ENCODE measurements around the gene ZBTB34. TPM values are rescaled to one million over a fixed set of nuclear protein-coding genes. Genes with fewer than 3 reads are reported as not detected.
A peak's percentile ranks its signal among the peaks of the same experiment; 100 is the strongest.

Gene ZBTB34
- total RNA-seq, 2 donors from 2014 or later: 7.1 to 8.1 TPM

DNA sequence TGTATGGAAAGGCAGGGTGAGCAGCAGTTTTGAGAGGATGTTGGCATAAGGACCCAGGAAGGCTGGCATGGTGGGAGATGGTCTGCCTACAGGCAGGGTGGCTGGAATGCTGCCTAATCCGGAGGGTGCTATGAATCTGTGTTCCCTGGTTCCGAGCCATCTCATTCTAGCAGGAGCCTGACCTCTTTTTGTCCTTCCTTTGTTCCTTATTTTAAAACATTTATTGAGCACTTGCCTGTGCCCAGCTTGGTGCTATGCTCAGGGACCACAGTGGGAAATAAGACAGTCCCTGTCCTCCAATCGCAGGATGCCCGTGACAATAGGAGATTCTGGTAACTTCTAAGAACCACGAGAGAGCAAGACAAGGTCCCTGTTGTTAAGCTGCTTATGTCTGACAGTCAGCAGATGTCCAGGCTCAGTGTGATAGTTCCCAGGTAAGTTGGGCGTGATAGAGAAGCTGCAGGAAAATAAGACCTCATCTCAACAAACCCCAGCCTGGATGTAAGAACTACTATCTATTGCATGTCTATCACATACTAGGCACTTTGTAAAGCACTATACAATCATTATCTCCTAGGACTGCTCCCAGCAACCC lies 9.1 kb upstream of the ZBTB34 start:
- DNase-seq (no peak), ATAC-seq (replicated peaks in 1 of 2) (no peak)
- H3K27me3 Mint-ChIP-seq (ENCODE audit: low read depth): peaks cover 43% of the 10 kb centered on the region
- no peaks in the 10 kb centered on the region for H3K9me3 Mint-ChIP-seq
- H3K4me3 Mint-ChIP-seq: no peak overlapping the region
- no peaks in the 10 kb centered on the region for H3K4me1 Mint-ChIP-seq (ENCODE audit: low read depth)
- no peaks in the 10 kb centered on the region for H3K36me3 Mint-ChIP-seq (ENCODE audit: insufficient read depth in 2 of 2)
- no peak overlapping the region for H3K27ac Mint-ChIP-seq

DNA sequence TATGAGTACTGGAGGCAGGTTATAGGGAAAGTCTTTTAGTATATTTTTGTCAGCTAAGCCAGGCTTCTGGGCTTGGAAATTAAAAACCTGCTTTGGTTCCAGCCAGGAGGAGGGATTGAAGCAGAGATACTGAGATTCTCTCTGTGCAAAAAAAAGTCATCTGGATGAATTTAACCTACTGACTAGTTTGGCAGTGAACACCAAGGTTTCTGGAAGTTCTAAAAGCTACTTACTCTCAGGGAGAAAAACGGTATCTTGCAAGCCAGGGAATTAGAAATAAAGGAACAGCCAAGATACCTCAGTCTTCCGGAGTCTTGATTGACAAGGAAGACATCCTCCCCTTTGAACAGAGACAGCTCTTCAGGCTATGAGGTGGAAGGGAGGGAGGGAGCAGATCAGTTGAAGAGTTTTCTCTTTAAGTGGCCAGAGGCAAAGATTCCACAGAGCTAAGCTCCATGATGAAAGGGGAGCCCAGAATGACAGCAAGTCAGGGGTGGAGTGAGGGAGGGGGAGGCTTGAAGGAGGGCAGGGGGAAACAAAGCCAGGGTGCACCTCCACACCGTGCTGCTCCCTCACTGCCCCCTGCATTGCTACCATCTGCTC lies 8.3 kb upstream of the ZBTB34 start:
- H3K36me3 Mint-ChIP-seq (ENCODE audit: insufficient read depth in 2 of 2): no peaks in the 10 kb centered on the region
- H3K27me3 Mint-ChIP-seq (ENCODE audit: low read depth): peaks cover 50% of the 10 kb centered on the region
- DNase-seq: no peak
- ATAC-seq (replicated peaks in 1 of 2): no peak
- no peak overlapping the region for H3K4me3 Mint-ChIP-seq
- no peaks in the 10 kb centered on the region for H3K4me1 Mint-ChIP-seq (ENCODE audit: low read depth)
- no peaks in the 10 kb centered on the region for H3K9me3 Mint-ChIP-seq
- no peak overlapping the region for H3K27ac Mint-ChIP-seq

DNA sequence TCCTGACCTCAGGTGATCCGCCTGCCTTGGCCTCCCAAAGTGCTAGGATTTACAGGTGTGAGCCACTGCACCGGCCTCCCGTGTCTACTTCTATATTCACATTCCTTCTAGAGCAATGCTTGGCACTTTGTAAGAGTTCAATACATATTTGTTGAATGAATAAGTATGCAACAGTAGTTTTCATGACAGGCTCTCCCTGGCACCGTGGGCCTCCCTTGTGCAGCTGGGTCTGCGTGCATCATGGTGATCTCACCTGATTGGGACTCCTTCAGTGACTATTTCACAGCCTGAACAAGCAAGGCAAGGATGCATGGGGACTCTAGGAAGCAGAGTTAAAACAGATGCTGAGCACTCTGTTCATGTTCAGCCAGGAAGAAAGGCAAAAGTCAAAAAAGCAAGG lies 6.8 kb upstream of the ZBTB34 start:
- Mint-ChIP-seq H3K4me1 (ENCODE audit: low read depth) (no peaks in the 10 kb centered on the region), H3K4me3 (no peak overlapping the region), H3K27me3 (ENCODE audit: low read depth) (peaks cover 57% of the 10 kb centered on the region), H3K27ac (no peak overlapping the region), H3K9me3 (no peaks in the 10 kb centered on the region), H3K36me3 (ENCODE audit: insufficient read depth in 2 of 2) (no peaks in the 10 kb centered on the region)
- ATAC-seq (replicated peaks in 1 of 2): no peak
- DNase-seq: no peak

DNA sequence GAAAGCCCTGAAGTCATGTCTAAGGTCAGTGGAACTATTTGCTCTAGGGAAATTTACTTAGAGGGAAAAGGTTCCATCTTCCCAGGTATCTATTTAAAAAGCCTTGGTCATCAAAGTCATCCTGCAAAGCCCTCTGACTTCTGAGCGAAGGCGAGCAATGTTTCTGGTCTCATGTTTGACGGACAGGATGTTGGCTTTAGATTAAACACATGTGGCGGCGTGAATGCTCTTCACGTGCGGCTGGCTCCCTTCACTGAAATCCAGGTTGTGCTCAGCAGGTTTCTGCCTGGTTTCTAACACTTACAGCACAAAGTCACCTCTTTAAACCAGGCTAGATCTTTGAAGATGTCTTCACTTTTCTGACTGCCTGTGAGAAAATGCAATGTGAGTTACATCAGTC lies 5.7 kb upstream of the ZBTB34 start:
- Mint-ChIP-seq H3K27me3 (ENCODE audit: low read depth) (peaks cover 57% of the 10 kb centered on the region), H3K4me1 (ENCODE audit: low read depth) (peaks cover 5% of the 10 kb centered on the region), H3K9me3 (no peaks in the 10 kb centered on the region), H3K27ac (no peak overlapping the region), H3K4me3 (no peak overlapping the region), H3K36me3 (ENCODE audit: insufficient read depth in 2 of 2) (no peaks in the 10 kb centered on the region)
- DNase-seq (no peak), ATAC-seq (replicated peaks in 1 of 2) (no peak)

DNA sequence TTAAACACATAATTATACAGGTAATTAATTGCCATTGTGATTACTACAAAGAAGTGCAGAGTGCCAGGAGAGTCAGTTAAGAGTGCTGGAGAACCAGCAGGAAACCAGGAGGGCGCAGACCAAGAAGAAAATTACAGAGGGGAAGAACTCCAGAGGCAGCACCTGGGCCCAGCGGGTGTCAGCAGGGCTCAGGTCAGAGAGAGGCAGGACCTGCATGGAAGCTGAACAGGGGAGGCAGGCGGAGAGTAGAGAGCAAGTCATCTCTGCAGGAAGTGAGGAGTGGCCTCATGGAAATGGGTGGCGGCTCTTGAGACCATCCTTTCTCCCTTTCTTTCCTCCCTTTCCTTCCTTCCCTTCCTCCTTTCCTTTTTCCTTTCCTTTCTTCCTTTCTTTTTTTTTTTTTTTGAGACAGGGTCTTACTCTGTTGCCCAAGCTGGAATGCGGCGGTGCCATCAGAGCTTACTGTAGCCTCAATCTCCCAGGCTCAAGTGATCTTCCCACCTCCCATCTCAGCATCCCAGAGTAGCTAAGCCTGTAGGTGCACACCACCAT lies 4.0 kb upstream of the ZBTB34 start:
- Mint-ChIP-seq H3K4me3 (no peak overlapping the region), H3K36me3 (ENCODE audit: insufficient read depth in 2 of 2) (no peaks in the 10 kb centered on the region), H3K9me3 (no peaks in the 10 kb centered on the region), H3K4me1 (ENCODE audit: low read depth) (peaks cover 9% of the 10 kb centered on the region), H3K27me3 (ENCODE audit: low read depth) (peaks cover 48% of the 10 kb centered on the region), H3K27ac (no peak overlapping the region)
- DNase-seq (no peak), ATAC-seq (replicated peaks in 1 of 2) (no peak)

DNA sequence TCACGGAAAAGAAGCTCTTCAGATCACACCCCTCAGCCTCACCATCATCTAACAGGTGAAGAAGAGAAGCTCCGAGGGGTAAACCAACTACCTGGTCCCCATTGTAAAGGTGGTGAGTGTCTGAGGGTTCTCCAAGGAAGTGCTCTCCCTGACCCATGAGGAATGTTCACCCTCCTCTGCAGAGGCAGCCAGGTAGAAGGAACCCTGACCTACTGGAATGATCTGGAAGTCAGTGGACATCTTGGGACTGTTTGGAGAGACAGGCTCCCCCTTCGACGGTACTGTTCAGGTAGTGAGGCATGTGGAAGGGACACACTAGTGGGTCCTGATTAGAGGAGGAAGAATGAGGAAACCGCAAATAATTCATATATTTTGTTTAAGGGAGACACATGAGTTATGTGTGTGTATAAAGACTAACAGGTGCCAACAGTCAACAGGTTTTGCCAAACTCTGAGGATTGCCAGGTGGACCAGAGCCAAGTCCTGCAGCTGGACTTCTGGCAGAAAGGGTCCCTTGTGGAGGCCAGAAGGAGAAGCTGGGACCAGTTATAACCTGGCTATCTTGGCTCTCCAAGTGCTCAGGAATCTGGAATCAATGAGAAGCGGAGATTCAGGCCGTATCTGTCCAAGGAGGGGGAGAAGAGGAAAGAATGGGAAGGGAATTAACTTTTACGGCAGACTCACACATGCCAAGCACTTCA lies 3.0 kb upstream of the ZBTB34 start:
- DNase-seq (no peak), ATAC-seq (replicated peaks in 1 of 2) (no peak)
- Mint-ChIP-seq H3K4me3 (no peak overlapping the region), H3K27me3 (ENCODE audit: low read depth) (peaks cover 38% of the 10 kb centered on the region), H3K4me1 (ENCODE audit: low read depth) (peaks cover 19% of the 10 kb centered on the region), H3K27ac (no peak overlapping the region), H3K9me3 (no peaks in the 10 kb centered on the region), H3K36me3 (ENCODE audit: insufficient read depth in 2 of 2) (peaks cover 0 to 2% of the 10 kb centered on the region in 2 donors)

DNA sequence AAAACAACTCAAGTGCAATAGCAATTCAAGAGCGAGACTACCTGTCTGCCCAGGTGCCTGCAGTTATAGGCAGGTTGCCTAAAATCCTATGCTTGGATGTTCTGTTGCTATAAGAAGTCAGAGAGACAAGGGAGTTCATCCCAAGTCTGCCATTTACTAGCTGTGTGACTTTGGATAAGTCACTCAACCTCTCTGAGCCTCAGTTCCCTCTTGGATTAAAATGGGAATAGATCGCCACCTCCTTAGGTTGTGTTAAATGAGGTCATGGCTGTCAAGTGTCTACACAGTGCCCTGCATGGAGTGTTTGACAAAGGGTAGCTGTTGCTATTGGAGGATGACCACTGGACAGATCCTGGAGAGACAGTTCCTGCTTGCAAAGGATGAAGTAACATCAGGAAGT lies 1.3 kb upstream of the ZBTB34 start:
- Mint-ChIP-seq H3K27ac (peak overlapping the region; percentile 55), H3K36me3 (ENCODE audit: insufficient read depth in 2 of 2) (peaks cover 0 to 2% of the 10 kb centered on the region in 2 donors), H3K9me3 (no peaks in the 10 kb centered on the region), H3K27me3 (ENCODE audit: low read depth) (peaks cover 21% of the 10 kb centered on the region), H3K4me3 (peak overlapping the region; percentile 74 to 82), H3K4me1 (ENCODE audit: low read depth) (peaks cover 30% of the 10 kb centered on the region)
- DNase-seq (no peak), ATAC-seq (replicated peaks in 1 of 2) (no peak)

DNA sequence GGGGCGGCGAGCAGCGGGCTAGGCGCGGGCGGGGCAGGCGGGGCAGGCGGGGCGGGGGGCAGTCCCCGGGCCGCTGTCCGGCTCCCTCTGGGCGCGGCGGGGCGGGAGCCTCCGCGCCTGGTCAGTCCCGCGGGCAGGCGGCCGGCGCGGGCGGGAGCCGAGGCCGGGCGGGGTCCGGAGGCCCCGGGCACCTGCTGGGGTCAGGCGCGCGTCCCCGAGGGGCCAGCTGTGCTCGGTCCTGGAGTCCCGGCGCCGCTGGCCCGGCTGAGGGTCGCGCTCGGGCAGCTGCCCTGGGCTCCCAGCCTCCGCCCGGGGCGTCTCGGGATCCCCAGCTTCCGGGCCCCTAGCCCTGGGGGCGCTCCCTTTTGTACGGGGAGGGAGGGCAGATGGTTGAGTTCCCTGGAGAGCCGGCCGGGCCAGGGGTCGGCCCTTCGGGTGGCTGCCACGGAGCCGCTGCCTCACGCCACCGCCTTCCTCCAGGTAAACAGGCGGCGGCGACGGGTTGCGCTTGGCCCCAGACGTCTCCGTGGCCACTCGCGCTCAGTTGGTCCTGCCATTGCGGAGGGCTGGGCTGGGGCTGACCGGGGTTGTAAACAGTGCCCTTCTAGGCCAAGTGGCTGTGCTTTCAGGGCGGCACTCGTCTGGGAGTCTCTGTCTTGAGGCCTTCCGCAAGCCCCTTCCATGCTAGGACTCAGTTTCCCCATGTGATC lies 473 bp downstream of the ZBTB34 start:
- Mint-ChIP-seq H3K4me1 (ENCODE audit: low read depth) (peaks cover 30% of the 10 kb centered on the region), H3K27me3 (ENCODE audit: low read depth) (peaks cover 14% of the 10 kb centered on the region), H3K36me3 (ENCODE audit: insufficient read depth in 2 of 2) (peaks cover 2 to 3% of the 10 kb centered on the region in 2 donors), H3K4me3 (peak overlapping the region; percentile 84 to 94), H3K27ac (peak overlapping the region; percentile 81), H3K9me3 (no peaks in the 10 kb centered on the region)
- peak; percentile 32 to 45 for DNase-seq
- ATAC-seq (replicated peaks in 1 of 2): peak; percentile 41 to 45

DNA sequence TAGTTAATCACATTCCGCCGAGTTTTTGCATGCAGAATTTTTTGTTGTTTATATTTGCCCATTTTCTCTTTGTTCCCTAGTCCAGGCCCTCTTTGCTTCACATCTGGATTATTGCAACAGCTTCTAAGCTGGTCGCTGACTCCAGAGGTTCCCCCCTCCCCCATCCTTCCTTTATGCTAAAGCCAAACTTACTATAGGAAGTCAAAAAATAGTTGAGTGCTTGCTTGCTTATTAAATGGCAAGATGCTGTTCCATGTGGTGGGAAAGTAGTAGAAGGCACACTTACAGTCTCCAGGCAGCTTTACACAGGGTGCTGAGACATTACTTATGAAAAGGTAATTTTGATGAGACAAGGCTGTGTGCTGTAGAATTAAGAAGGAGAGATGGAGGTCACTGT lies 1.3 kb downstream of the ZBTB34 start:
- Mint-ChIP-seq H3K27me3 (ENCODE audit: low read depth) (peaks cover 12% of the 10 kb centered on the region), H3K27ac (peak overlapping the region; percentile 81), H3K4me3 (peak overlapping the region; percentile 84 to 94), H3K4me1 (ENCODE audit: low read depth) (peaks cover 30% of the 10 kb centered on the region), H3K9me3 (no peaks in the 10 kb centered on the region), H3K36me3 (ENCODE audit: insufficient read depth in 2 of 2) (peaks cover 2 to 3% of the 10 kb centered on the region in 2 donors)
- no peak for ATAC-seq (replicated peaks in 1 of 2)
- no peak for DNase-seq

DNA sequence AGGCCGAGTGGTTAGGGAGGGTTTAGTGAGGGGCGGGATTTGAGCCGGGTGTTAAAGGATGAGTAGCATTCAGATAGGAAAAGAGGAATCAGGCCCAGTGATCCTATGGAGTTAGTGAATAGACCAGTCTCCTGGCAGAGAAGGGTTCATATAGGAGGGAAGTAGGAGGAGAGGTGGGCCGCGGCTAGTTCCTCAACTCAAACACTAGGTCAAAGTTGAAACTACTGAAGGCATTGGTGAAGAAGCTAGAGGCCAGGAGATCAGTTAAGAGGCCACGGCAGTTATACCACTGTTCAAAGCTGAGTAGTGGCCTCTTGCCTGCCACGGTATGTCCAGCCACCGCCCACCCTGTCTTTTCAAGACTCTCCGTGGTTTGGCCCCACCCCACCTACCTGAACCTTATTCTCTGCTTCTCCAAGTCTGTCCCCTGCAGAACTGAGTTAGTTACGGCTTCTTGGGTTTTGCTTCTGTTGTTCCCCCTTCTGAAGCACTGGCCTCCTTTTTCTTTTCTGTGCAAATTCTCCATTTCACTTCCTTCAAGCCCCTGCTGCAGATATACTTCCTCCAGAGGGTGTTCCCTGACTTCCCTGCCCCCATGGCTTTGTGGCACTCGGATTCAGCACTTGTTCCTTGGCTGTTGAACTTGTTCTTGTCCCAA lies 1.8 kb downstream of the ZBTB34 start:
- Mint-ChIP-seq H3K4me3 (peak overlapping the region; percentile 84 to 94), H3K27me3 (ENCODE audit: low read depth) (peaks cover 6% of the 10 kb centered on the region), H3K27ac (no peak overlapping the region), H3K36me3 (ENCODE audit: insufficient read depth in 2 of 2) (peaks cover 2 to 3% of the 10 kb centered on the region in 2 donors), H3K4me1 (ENCODE audit: low read depth) (peaks cover 30% of the 10 kb centered on the region), H3K9me3 (no peaks in the 10 kb centered on the region)
- DNase-seq: no peak
- ATAC-seq (replicated peaks in 1 of 2): no peak

DNA sequence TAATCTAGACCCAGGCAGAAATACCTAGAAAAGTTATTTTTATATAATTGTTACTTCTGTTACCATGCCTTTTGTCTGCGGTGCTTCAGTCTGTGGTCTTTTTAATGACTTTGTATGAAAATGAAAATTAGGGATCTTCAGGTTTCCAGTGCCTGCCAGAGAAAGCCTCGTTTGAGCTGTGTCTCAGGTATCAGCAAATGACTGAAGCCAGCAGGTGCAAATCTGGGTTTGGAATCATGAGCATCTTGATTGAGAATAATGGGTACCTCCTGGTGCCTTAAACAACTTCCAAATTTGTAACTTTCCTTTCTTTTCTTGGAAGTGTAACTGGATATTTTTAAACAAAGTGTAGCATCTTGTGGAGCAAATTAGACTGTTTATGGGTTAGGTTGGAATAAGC lies 4.3 kb downstream of the ZBTB34 start:
- peaks cover 33% of the 10 kb centered on the region for H3K4me1 Mint-ChIP-seq (ENCODE audit: low read depth)
- H3K4me3 Mint-ChIP-seq: no peak overlapping the region
- ATAC-seq (replicated peaks in 1 of 2): no peak
- no peak for DNase-seq
- no peak overlapping the region for H3K27ac Mint-ChIP-seq
- no peaks in the 10 kb centered on the region for H3K27me3 Mint-ChIP-seq (ENCODE audit: low read depth)
- H3K36me3 Mint-ChIP-seq (ENCODE audit: insufficient read depth in 2 of 2): peaks cover 2 to 3% of the 10 kb centered on the region in 2 donors
- no peaks in the 10 kb centered on the region for H3K9me3 Mint-ChIP-seq

DNA sequence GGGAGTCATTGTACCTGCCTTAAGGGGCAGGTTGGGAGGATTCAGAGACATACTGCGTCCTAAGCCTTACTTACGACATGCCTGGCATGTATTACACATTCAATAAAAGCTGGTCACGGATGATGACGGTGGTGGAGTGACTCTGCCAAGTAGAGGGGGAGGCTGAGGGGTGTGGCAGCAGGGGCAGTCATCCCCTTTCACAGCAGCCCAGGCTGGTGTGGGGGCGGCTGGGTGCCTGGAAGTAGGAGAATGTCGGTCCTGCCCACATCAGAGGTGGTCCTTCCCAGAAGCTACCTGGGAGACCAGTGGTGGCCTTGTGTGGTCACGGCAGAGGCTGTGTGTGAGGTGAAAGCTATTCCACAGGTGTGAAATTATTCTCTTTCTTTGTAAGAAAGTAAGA lies 8.9 kb downstream of the ZBTB34 start:
- Mint-ChIP-seq H3K36me3 (ENCODE audit: insufficient read depth in 2 of 2) (peaks cover 1 to 2% of the 10 kb centered on the region in 2 donors), H3K4me3 (no peak overlapping the region), H3K9me3 (no peaks in the 10 kb centered on the region), H3K4me1 (ENCODE audit: low read depth) (peaks cover 18% of the 10 kb centered on the region), H3K27me3 (ENCODE audit: low read depth) (no peaks in the 10 kb centered on the region), H3K27ac (no peak overlapping the region)
- no peak for DNase-seq
- no peak for ATAC-seq (replicated peaks in 1 of 2)

Measured in activated T-cell treated with anti-CD3 and anti-CD28 coated beads, Interleukin-2, amount 50 U/mL, for 72 hours (primary cell).